Activated effector memory CD4-positive, alpha-beta T cell treated with anti-CD3 and anti-CD28 coated beads, Interleukin-2, amount 50 U/mL, for 16 hours (primary cell): Measurements from ENCODE around the gene TMEM14B.
A peak's percentile ranks its signal among the peaks of the same experiment; 100 is the strongest.
"Not testable (repeated sequence)": the region's sequence is repeated elsewhere in the genome, so short reads cannot be mapped to it uniquely, and the experiment has no call there.

Experiments
- DNase-seq: peaks from one replicate; pipeline ENCODE4 v3.0.0-alpha.2; 2020

The TMEM14B gene

DNA sequence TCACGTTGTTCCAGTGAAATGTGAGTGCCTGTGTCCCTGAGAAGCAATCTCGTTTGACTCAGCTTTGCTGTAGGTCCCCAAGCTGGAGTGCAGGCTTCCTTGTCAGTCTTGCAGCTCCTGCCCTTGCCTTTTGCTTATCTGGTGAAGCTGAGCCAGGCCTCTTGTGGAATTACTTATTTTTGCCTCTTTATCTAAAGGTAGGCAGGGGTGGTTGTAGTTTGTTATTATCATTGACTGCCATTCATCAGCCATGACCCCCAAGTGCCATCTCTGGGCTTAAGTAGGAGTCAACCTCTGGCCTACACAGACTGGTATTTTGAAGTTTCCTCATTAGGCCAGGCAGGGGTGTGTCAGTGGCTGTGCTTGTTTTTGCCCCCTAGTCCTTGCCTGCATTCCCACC is 2.1 kb downstream of the TMEM14B start:
- DNase-seq: no peak

DNA sequence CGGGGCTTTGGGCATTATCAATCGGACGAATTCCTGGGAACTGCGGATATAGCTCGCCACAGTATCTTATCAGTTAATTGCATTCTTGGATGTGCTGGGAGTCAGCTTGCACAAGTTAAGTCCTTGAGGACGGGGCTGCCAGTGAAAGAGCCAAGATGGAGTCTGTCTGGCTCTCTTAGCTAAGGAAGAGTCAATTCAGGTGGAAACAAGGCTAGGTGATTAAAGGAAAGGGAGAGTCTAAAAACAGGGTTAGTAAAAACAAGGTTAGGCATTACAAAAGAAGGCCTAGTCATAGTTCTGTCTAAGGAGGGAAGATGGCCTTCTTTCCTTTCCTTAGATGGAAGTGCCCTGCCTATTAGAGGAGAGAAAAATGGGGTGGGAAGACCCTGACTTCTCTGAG is 3.0 kb downstream of the TMEM14B start:
- DNase-seq: not testable (repeated sequence)

DNA sequence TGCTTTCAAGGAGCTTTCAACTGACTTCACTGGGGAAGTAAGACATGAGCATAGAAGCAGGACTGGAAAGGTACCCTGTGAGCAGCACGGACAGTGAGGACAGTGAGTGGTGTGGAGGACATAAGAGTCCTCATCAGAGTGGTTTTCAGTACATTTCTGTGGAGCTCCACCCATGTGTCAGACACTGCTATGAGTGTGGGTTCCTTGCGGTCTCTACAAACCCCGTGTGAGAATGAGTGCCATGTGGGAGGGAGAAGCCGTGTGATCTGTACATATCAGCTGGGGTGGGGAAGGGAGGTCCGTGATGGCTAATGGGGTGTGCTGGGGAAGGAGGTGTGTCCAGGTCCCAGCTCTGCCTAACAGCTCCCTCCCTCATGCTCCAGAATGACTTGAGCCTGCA is 4.2 kb downstream of the TMEM14B start:
- not testable (repeated sequence) for DNase-seq

DNA sequence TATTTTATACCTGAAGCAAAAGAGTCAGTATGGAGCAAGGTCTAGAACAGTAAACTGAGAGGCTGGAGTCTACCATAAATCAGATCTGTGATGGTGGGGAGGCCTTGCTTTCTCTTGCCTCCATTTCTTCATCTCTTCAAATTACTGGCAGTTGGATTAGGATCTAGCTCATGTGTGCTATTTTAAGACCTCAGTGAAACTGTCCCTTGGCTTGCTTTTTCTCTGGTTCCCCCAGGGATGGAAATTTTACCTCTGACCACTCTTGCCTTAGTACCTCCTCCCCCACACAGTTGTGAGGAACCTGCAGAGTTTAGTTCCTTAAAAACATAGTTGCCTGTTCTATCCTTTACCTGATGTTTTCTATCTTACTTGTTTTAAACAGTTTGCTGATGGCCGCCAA is 8.5 kb downstream of the TMEM14B start:
- DNase-seq: no peak

DNA sequence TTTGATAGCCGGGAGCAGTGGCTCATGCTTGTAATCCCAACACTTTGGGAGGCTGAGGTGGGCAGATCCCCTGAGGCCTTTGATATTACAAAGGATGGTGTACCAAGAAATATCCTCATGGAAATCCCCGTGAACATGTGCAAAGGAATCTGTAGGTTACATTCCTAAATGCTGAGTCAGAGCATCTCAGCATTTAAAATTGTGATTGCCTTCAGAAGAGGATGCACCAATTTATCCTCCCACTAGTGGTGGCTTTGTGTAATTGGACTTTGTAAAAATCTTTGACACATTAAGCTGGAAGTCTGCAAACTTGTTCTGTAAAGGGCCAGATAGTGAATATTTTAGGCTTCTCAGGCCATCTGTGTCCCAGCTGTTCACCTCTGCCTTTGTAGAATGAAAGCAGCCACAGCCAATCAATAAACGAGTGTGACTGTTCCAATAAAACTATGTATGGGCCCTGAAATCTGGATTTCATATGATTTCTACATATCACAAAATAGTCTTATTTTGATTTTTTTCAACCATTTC is 11.8 kb downstream of the TMEM14B start:
- no peak for DNase-seq

DNA sequence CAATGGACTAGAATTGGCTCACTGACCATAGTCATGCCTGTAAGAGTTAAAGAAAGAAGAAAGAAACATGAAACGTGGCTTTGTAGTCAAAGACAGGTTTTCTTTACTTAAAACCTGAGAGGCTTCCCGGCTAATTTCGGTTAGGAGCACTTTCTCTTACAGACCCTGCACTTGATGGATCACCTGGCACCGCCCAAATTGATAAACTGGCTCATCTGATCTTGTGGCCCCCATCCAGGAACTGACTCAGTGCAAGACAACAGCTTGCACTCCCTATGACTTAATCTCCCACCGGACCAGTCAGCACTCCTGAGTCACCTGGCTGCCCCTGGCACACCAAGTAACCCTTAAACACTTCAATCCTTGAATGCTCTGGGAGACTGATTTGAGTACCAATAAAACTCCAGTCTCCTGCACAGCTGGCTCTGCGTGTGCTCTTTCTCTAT is 12.3 kb downstream of the TMEM14B start:
- DNase-seq: no peak

DNA sequence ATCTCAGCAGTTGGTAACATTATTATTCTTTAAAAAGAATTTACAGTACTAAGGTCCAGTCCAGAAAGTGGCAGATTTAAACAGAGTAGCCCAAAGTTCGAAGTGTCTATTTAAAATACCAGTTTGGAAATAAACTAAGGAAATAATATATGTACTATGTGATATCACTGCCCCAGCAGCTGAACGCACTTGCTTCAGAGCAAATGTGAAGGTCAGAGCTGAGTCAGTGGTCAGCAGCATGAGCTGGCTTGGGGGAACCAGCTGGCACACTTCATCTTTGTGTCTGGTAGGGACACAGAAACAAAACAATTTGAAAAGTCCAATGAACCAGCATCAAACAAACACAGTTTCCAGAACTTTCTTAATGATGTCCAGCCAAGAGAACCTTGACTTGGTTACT is 15.4 kb downstream of the TMEM14B start:
- DNase-seq: no peak

DNA sequence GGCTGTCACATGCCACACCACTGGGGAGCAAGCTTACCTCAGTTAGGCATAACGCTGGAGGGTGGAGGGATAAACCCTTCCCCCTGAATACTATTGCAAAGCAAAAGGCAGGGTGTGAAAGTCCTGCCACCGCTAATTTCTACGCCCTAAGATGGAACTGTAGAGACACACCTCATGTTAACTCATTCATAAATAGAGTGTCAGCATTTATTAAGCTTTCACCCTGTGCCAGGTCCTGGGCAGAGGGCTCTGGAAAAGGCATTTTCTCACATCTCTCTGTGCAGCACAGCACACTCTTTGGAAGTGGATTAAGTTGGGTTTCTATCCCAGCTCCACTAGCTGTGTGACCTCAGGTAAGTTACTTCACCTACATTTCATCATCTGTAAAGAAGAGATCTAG is 21.8 kb downstream of the TMEM14B start:
- no peak for DNase-seq

DNA sequence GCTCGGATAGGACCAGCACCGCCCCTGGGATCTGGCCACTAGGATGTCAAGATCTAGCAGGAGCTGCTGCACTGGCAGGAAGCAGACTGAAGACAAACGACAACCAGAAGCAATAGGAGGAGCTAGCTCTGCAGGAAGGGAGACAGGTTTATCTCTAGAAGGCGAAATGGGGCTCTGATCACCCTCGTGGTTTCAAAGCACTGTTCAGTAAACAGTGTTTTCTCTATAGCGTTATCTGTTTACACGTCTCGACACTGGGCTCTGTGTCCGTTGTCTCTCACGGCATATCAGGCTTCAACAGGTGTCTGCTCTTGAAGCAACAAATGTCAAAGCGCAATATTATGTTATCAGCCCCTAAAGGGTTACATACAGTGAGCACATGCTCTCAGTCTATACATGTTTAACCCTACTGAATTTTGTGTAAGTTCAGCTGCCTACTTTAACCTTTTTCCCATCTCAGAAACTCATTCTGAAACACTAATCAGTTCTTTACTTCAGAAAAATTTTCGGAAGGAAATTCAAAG is 23.8 kb downstream of the TMEM14B start:
- DNase-seq: no peak

DNA sequence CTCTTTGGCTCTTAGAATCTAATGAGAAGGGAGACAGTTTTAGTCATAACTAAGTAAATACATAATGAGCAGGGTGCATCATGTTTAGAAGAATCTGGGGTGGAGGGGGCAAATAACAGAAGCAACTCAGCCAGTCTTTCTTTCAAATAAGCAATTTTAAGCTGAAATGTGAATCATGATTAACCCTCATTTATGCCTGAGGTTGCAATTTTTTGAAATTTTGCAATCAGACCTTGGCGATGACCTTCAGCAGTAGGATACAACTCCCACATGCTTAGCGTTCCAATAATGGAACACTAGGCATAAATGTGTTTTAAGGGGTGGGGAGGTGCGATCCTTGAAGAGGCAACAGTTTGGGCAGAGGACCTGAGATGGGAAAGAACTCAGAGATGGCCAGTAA is 30.6 kb downstream of the TMEM14B start:
- DNase-seq: no peak

DNA sequence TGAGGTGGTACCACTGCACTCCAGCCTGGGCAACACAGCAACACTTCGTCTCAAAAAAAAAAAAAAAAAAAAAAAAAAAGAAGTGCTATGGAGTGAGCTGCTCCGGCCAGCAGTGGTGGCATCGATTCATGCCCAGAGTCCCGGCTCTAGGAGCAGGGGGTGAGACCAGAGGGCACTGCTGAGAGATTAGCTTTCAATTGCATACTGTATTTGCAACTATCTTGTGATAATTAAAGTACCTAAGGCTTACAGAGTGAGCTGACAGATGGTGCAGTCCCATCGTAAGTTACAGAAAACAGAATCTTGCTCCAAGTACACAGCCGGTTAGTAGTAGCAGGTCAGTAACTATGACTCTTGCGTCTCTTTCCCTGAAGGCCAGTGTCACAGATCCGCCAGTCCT is 31.5 kb downstream of the TMEM14B start:
- DNase-seq: no peak

DNA sequence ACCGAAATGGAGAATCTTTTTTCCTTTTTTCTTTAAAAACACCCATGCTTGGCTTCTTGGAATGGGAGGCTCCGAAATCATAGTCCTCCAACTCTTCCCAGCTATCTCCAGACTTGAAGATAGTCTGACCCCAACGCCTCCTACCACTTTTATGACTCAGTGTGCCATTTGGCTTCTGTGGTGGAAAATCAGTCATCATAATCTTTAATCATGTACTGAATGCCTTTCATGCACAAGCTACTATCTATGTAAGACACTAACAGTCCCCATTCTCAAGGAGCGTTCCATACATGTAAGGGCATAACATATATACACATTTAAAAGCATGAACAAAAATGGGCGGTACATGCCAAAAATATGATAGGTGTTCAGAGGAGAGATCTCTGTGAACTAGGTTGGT is 44.1 kb downstream of the TMEM14B start:
- no peak for DNase-seq

DNA sequence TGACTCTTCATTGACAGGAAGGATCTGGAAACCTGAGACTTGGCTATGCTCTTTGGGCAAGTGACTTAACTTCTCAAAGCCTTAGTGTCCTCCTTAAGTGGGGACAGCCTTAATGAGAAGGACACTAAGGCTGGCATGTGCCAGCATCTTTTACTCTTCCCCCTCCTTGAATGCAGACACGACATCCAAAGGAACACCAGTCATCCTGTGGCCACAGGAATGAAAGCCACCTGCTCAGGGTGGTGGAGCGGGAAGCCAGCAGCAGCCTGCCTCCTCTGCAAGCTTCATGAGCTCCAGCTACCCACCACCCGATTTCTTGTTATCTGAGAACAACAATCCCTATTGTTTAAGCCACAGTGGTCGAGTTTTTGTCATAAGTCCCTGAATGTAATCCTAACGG is 44.5 kb downstream of the TMEM14B start:
- DNase-seq: no peak

DNA sequence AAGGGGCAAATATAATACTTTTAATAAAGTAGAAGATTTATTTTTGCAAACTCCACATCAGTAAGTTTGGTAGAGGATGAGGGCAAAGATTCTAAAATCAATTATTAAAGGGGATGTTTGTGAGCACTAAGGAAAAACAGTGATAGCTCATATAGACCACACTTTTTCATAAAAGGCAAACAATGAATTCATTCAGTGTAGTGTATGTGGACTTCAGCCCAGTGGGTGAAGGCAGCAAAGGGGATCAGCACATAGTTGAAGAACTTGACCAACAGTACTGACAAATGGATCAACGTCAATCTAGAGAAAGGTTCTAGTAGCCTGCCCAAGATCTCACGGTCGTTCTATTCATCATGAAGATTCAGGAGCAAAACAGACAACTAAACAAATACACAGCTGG is 45.4 kb downstream of the TMEM14B start:
- DNase-seq: no peak

DNA sequence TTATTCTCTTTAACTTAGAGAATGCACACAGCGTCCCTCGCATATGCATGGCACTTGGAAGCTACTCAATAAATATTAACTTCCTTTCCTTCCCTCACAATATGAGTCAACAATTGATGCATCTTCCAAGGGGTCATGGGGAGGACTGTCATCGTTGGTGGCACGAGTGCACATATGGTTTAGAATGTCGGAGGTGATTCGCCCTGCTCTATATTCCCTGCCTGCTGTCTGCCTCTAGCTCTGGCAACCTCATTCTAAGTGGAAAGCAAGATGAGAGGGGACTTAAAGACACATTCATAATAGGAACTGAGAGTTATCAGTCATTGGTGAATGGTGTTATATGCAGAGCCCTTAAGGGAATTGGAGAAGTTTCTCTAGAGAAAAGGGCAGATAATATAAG is 46.1 kb downstream of the TMEM14B start:
- no peak for DNase-seq

DNA sequence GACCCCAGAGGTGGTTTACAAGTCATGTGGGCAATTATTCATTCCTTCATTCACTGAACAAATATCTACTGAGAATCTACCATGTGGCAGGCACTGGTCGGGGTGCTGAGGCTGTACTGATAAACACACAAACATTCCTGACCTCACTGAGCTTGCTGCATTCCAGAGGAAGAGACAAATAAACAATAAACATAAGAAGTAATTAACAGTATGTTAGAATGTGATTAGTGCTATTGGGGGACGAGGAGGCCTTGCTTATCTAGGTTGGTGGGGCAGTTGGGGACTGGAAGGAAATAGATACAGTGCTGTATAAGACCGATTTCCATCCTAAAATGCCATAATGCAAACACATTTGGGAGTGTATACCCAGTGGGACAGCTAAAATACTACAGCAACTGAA is 46.6 kb downstream of the TMEM14B start:
- no peak for DNase-seq

DNA sequence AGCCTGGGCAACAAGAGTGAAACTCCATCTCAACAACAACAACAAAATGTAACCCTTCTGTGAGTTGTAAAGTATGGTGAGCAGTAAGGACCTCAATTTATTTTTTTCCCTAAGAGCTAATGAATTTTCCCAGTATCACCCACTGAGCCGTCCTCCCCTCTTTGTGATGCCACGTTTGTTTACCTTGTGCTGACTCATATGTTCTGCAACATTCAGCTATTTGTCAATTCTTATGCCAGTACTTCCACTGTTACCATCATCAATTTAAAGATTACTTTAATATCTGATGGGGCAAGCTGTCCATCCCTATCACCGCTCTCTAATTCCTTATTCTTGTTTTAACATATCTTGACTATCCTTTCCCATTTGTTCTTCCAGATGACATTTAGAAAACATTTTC is 53.2 kb downstream of the TMEM14B start:
- DNase-seq: no peak

DNA sequence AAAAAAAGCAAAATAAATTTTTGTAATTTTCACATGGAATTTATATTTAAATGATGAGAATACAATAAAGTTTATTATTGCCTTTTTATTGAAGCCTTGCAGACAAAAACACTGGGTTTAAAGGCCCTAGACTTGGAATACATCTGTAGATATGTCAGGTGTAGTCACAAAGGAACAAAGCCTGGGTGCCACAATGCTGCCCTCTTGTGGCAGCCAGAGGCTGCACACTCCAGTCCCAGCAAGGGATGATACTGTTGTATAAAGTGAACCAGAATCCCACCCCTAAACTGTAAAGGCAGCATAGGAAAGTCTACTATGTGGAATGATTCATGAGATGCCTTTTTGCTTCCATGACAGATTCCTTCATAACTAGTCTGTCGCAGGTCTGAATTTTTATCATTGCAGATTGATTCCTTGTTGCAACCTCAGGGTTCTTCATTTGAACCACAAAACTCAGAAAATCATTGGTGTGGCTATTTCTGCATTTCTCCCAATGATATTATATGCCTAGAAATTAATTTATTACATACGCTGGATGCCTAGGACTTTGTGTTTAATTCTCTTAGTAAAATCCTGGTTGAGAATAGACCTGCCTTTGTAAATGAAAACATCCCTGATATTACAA is 53.7 kb downstream of the TMEM14B start:
- peak; percentile 86 for DNase-seq
